ENCODE measurements around the gene FBXO10. TPM values are rescaled to one million over a fixed set of nuclear protein-coding genes. Genes with fewer than 3 reads are reported as not detected.
A peak's percentile ranks its signal among the peaks of the same experiment; 100 is the strongest.
"Not testable (repeated sequence)": the region's sequence is repeated elsewhere in the genome, so short reads cannot be mapped to it uniquely, and the experiment has no call there.

FBXO10 gene
- total RNA-seq, 1 experiment from 2014 or later = 5.3 TPM

DNA sequence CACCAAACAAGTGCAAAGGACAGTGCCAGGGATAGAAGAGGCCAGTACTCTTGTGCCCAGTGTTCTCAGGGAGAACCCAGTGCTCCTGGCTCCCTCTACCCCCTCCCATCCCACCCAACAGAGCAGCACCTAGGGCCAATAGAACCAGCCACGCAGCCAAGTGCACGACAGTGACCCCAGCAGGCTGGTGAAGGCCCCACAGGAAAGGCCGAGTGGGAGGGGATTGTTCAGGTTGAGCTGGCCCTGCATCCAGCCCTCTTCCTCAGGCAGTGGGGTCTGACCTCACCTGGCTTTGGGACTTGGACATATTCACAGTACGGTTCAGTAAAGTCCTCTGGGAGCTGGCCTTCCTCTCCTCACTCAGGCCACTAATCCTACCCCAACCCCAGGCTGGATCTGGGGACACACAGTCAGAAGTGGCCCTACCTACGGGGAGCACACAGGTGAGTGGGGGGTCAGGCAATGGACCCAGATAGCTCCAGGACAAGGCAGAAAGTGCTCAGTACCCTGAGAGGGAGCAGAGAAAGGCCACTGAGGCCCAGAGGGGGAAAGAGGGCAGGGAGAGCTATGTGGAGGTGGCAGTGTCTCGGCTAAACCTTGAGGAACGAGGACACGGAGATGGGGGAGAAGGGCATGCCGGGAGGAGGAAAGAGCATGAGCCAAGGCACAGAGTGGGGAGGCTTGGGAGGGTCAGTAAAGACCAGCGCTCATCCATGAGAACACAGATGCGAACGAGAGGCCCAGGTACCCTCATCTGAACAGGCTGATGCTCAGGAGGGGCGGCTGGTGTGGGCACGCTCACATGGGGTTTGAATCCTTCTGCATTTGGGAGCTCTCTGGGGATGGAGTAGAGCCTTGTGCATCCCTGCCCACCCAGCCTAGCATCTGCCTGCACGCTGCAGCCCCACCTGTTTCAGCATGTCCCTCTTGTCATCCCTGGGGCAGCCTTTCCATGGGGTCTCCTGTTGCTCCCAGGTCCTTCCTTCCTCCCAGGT is 64.9 kb downstream of the FBXO10 start:
- ChIA-PET CTCF (interaction anchor here (0.6 to 0.7 kb wide), 3 partner anchors 9 to 121 kb away, joined by 3 read pairs; no protein-coding TSS in a partner anchor), POLR2A (no interaction called here), RAD21 (ENCODE audit: low non-redundant PET in 1 of 2, low total read pairs in 2 of 2, uncharacterized antibody in 2 of 2, unreplicated experiment in 2 of 2) (no interaction called here)
- H2AFZ ChIP-seq (ENCODE audit: low read depth, low read length, poor library complexity, severe bottlenecking) = no peak overlapping the region
- ATAC-seq (peak; percentile 87), DNase-seq (ENCODE audit: low read depth, low spot score) (peak; percentile 13)
- H3K9me2 ChIP-seq (ENCODE audit: insufficient read depth) = no peaks in the 10 kb centered on the region
- no peaks in the 10 kb centered on the region for H3K27me3 ChIP-seq (ENCODE audit: insufficient read depth, low read length)
- H3K4me3 ChIP-seq (replicated peaks in 1 of 2; ENCODE audit: low read depth in 1 of 2, low read length in 2 of 2) = no peak overlapping the region
- H3K9me3 ChIP-seq (ENCODE audit: control insufficient read depth in 1 of 2, insufficient read depth in 1 of 2, low read depth in 1 of 2, low read length in 2 of 2) = no peaks in the 10 kb centered on the region
- H3K4me2 ChIP-seq (ENCODE audit: low read length) = no peak overlapping the region
- no peaks in the 10 kb centered on the region; a peak in 1 of 4 replicates for H3K4me1 ChIP-seq (ENCODE audit: control insufficient read depth in 1 of 2, insufficient read depth in 2 of 2, low read length in 2 of 2)
- H3K27ac ChIP-seq (ENCODE audit: low read depth, low read length) = no peak overlapping the region
- intact Hi-C loops (cut with micrococcal nuclease) = no loop called here
- no peaks in the 10 kb centered on the region for H3K79me2 ChIP-seq (ENCODE audit: insufficient read depth, low read length)
- H3K9ac ChIP-seq (ENCODE audit: low read length) = no peak overlapping the region
- no peaks in the 10 kb centered on the region; the same call in 1 of the 2 replicates for H4K20me1 ChIP-seq (ENCODE audit: insufficient read depth)
- TF ChIP-seq POLR2AphosphoS5 (IDR thresholded peaks at IDR 0.05; ENCODE audit: low read depth, low read length) = 0 out of 2 replicates have a peak, but pooled peaks have one; percentile 22
- TF ChIP-seq ZFX (IDR thresholded peaks at IDR 0.05) = no peak
- TF ChIP-seq, protein P1, sequence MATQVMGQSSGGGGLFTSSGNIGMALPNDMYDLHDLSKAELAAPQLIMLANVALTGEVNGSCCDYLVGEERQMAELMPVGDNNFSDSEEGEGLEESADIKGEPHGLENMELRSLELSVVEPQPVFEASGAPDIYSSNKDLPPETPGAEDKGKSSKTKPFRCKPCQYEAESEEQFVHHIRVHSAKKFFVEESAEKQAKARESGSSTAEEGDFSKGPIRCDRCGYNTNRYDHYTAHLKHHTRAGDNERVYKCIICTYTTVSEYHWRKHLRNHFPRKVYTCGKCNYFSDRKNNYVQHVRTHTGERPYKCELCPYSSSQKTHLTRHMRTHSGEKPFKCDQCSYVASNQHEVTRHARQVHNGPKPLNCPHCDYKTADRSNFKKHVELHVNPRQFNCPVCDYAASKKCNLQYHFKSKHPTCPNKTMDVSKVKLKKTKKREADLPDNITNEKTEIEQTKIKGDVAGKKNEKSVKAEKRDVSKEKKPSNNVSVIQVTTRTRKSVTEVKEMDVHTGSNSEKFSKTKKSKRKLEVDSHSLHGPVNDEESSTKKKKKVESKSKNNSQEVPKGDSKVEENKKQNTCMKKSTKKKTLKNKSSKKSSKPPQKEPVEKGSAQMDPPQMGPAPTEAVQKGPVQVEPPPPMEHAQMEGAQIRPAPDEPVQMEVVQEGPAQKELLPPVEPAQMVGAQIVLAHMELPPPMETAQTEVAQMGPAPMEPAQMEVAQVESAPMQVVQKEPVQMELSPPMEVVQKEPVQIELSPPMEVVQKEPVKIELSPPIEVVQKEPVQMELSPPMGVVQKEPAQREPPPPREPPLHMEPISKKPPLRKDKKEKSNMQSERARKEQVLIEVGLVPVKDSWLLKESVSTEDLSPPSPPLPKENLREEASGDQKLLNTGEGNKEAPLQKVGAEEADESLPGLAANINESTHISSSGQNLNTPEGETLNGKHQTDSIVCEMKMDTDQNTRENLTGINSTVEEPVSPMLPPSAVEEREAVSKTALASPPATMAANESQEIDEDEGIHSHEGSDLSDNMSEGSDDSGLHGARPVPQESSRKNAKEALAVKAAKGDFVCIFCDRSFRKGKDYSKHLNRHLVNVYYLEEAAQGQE (IDR thresholded peaks at IDR 0.05; ENCODE audit: low read depth) = no peak
- no peak for TF ChIP-seq POLR2A (IDR thresholded peaks at IDR 0.05; ENCODE audit: borderline replicate concordance, extremely low read depth, insufficient read depth, insufficient read length)
- TF ChIP-seq, protein P2, sequence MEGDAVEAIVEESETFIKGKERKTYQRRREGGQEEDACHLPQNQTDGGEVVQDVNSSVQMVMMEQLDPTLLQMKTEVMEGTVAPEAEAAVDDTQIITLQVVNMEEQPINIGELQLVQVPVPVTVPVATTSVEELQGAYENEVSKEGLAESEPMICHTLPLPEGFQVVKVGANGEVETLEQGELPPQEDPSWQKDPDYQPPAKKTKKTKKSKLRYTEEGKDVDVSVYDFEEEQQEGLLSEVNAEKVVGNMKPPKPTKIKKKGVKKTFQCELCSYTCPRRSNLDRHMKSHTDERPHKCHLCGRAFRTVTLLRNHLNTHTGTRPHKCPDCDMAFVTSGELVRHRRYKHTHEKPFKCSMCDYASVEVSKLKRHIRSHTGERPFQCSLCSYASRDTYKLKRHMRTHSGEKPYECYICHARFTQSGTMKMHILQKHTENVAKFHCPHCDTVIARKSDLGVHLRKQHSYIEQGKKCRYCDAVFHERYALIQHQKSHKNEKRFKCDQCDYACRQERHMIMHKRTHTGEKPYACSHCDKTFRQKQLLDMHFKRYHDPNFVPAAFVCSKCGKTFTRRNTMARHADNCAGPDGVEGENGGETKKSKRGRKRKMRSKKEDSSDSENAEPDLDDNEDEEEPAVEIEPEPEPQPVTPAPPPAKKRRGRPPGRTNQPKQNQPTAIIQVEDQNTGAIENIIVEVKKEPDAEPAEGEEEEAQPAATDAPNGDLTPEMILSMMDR (IDR thresholded peaks at IDR 0.05 in 2 of 3, conservative IDR thresholded peaks at IDR 0.05 in 1 of 3; ENCODE audit: borderline replicate concordance in 1 of 3, insufficient read depth in 1 of 3, low read depth in 2 of 3, low read length in 2 of 3) = peak in 2 of 3 experiments; percentile 27 to 53; a peak in 4 of 6 replicates
- no peak for TF ChIP-seq YY1 (IDR thresholded peaks at IDR 0.05; ENCODE audit: extremely low read depth, insufficient replicate concordance, low read depth, low read length)
- TF ChIP-seq SRF (IDR thresholded peaks at IDR 0.05; ENCODE audit: low read depth) = no peak
- no TSS peak for BruUV-seq (replicated peaks)
- H3K36me3 ChIP-seq (ENCODE audit: control insufficient read depth in 1 of 2, insufficient read depth in 2 of 2, low read length in 2 of 2) = peaks cover 2 to 3% of the 10 kb centered on the region in 2 experiments; a peak in 2 of 4 replicates

DNA sequence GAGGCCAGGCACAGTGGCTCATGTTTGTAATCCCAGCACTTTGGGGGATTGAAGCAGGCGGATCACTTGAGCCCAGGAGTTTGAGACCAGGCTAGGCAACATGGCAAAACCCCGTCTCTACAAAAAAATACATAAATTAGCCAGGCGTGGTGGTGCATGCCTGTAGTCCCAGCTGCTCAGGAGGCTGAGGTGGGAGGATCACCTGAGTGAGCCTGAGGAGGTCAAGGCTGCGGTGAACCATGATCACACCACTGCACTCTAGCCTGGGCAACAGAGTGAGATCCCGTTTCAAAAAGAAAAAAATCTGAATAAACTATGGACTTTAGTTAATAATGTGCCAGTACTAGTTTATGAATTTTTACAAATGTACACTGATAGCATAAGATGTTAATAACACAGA is 66.1 kb downstream of the FBXO10 start:
- H3K27me3 ChIP-seq (ENCODE audit: insufficient read depth, low read length); H2AFZ ChIP-seq (ENCODE audit: low read depth, low read length, poor library complexity, severe bottlenecking); RAD21 ChIA-PET (ENCODE audit: low non-redundant PET in 1 of 2, low total read pairs in 2 of 2, uncharacterized antibody in 2 of 2, unreplicated experiment in 2 of 2); DNase-seq (ENCODE audit: low read depth, low spot score); BruUV-seq (replicated peaks); H3K79me2 ChIP-seq (ENCODE audit: insufficient read depth, low read length); H3K9me3 ChIP-seq (ENCODE audit: control insufficient read depth in 1 of 2, insufficient read depth in 1 of 2, low read depth in 1 of 2, low read length in 2 of 2); CTCF ChIA-PET; H3K4me3 ChIP-seq (replicated peaks in 1 of 2; ENCODE audit: low read depth in 1 of 2, low read length in 2 of 2); H4K20me1 ChIP-seq (ENCODE audit: insufficient read depth); H3K4me2 ChIP-seq (ENCODE audit: low read length); ATAC-seq; POLR2A ChIA-PET; intact Hi-C loops (cut with micrococcal nuclease); H3K9ac ChIP-seq (ENCODE audit: low read length); H3K4me1 ChIP-seq (ENCODE audit: control insufficient read depth in 1 of 2, insufficient read depth in 2 of 2, low read length in 2 of 2); H3K9me2 ChIP-seq (ENCODE audit: insufficient read depth); H3K27ac ChIP-seq (ENCODE audit: low read depth, low read length): not testable (repeated sequence)
- H3K36me3 ChIP-seq (ENCODE audit: control insufficient read depth in 1 of 2, insufficient read depth in 2 of 2, low read length in 2 of 2) = peaks cover 2 to 10% of the 10 kb centered on the region in 2 experiments; a peak in 2 of 4 replicates
